GM18505 (cell line): ENCODE measurements around the gene MB.
"Not testable (repeated sequence)": the region's sequence is repeated elsewhere in the genome, so short reads cannot be mapped to it uniquely, and the experiment has no call there.

Experiments
- ATAC-seq: cut with Tn5 transposase; IDR thresholded peaks from one replicate; pipeline ENCODE4 v1.9.1; 2021; ENCODE audit not compliant: unreplicated experiment
- POLR2A ChIP-seq: IDR thresholded peaks from 4 replicates; pipeline ENCODE4 v1.6.1; 2011; ENCODE audit warnings: borderline replicate concordance; ENCODE audit not compliant: insufficient read depth, insufficient read length; ENCODE audit errors: extremely low read depth

The MB gene

DNA sequence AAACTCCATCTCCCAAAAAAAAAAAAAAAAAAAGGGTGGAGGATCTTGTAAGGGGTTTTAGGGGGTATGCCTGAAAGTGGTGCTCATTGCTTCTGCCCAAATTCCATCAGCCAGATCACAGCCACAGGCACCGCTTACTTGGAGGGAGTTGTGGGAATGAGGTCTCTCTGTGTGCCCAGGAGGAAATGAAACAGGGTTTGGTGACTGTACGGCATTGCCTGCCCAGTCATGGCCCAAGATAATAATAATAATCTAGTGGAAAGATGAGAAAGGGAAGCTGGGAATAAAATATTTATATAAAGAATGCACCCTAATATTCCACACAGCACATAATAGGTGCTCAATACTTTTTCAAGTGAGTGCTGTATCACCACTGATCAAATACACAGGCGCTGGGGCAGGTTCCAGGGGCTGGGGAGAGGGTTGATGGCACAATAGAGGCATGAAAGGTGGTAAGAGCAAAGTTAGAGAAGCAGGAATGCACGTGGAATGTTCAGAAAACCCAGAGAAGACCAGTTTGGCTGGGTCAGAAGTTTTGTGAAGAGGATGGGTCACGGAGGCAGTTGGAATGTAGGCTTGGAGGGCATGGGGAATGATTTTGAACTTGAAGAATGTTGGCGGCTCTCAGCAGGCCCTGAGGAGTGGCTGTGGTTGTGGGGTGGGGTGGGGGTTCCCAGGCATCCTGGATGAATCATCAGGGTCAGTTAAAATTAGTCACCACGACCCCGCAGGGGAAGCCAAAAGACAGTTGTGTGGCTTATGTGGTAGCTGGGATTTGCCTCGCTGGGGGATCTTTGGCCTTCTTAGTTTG, 12.5 kb upstream of the MB start:
- no peak for ATAC-seq
- TF ChIP-seq POLR2A, result no peak

DNA sequence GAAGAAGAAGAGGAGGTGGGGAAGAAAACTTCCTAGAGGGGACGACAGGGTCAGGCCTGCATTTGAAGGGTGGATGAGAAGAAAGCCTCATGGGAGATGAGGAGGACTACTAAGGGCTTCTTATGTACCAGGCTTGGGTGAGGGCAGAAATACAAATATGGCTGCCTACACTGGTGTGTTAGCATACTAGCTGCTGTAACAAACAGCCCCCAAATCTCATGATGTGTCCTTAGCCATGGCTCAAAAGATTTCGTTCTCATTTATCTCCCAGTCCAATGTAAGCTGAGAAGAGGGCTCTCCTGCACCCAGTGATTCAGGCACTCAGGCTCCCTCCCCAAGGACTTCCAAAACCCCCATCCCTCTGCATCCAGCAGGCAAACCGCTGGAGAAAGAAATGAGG, 11.6 kb upstream of the MB start:
- no peak for ATAC-seq
- no peak for TF ChIP-seq POLR2A

DNA sequence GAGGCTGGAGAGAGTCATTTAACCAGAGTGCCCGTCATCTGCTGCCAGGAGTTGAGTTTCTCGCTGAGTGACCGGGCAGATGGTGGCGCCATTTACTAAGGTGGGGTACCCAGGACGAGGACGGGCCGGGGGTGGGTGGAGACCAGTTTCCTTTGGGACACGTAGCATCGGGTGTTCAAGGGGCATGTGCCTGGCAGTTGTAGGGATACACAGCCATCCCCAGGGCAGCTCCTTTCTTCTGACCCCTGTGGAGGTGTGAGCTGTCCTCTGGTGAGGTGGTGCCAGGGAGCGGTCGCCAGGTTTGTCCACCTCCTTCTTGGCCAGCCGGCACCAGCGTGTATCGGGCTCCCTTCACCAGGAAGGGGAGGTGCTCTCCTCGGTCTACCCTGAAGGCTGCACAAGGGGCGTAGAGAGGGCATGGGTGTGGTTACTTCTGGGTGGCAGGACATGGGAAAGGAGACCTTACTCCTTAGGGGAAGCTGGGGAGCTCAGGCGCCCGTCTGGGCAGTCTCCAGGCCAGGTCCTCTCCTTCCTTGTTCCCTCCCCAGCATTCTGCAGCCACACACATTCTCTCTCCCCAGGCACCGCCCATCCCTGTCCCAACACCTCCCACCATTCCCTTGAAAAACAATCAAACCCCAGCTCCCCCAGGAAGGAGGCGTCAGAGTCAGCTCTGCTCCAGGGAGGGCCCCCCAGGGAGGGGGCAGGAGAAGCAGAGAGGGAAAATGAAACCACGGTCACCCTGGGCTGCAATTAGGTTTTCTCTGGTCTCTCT, 10.3 kb upstream of the MB start:
- ATAC-seq, result no peak
- TF ChIP-seq POLR2A, result no peak

DNA sequence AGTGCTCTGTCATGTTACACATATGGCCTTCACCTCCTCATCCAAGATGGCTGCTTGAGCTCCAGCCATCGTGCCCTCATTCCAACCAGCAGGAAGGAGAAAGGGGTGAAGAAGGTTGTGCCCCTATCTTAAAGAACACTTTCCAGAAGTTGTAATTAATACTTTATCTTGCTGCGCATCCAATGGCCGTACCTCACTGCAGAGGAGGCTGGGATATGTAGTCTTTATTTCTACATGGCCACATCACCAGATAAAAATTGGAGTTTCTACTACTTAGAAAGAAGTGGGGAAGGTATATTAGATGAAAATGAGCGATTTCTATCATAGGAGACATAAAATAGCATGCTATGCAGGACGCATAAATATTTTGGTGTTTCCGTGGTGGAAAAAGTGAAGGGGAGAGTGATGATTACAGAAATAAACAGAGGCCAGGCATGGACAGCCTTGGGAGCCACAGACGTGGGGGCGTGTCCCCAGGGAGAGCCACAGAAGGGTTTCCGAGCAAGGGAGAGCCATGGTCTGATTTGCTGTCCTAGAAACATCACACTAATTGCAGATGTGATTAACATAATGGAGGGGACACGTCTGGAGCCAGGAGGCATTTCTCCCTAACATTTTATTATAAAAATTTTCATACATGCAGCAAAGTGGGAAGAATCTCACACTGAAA, 8.8 kb upstream of the MB start:
- ATAC-seq, result no peak
- no peak for TF ChIP-seq POLR2A

DNA sequence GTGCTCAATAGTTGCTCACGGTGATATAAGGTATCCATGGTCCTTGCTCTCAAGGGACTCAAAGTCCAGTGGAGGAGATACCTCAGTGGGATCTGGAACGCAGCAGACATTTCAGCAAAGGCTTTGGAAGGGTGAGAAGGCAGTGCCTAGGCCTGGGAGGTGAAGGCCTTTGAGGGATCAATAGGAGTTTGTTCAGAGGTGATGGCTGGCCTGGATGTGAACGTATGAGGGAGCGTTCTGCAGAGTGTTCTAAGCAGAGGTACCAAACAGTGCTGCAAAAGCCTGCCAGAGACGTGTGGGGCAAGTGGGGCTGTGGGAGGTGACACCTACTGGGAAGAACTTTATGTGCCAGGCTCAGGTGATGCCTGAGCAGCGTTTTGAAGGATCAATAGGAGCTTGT, 7.4 kb upstream of the MB start:
- no peak for ATAC-seq
- no peak for TF ChIP-seq POLR2A

DNA sequence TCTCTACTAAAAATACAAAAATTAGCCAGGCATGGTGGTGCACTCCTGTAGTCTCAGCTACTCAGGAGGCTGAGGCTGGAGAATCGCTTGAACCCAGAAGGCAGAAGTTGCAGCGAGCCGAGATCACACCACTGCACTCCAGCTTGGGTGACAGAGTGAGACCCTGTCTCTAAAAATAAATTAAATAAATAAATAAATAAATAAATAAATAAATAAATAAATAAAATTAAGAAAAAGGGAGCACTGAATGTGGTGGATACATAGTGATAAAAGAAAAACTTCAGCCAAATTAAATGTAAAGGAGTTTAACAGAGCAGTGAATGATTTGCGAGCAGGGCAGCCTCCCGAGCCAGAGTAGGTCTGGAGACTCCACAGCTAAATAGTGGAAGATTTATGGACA, 6.8 kb upstream of the MB start:
- not testable (repeated sequence) for ATAC-seq

DNA sequence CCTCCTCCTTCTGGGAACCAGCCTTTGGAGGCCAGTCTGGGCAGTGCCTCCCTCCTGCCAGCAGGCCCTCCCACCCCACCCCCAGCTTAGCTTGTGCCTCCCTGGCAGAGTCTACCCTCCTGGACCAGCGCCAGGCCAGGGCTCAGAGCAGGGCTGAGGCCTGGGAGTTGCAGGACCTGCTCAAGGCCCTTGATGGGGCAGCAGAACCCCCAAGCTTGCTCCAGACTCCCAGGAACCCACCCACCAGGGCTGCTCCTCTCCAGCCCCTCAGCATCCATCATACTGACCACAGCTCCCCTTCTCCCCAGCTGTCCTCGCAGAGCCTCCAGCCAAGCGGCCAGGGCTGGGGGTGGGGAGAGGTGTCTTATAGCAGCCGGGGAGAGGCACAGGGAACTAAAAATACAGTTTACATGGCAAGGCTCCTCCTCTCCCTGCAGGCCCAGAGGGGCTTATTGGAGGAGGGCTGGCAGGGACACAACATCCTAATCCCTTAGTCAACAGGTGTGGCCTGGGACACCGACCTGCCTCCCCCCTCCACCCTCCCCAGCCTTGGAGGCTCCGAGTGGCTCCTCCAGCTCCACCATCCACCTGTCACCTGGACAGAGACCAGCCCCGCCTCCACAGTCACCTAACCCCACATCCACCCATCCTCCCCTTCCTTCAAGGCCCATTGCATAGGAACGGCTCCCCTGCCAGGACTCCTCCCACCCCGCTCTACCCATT, 5.2 kb upstream of the MB start:
- no peak for TF ChIP-seq POLR2A
- no peak for ATAC-seq

DNA sequence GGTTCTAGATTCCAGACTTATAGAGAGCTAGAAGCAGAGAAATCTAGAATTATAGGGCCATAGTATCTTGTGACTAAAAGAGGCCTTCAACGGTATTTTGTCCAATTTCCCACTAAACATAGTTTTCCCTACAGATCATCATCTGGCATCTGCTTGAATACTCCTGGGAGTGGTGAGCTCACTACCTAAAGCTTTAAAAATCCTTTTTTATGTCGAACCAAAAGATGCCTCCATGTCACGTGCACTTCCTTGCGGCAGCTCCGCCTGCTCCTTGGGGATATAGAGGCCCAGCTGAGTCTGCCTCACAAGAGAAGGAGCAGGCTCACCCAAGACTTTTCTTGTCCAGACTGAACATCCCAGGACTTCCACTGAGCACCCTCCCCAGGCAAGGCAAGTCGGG, 4.3 kb upstream of the MB start:
- no peak for ATAC-seq
- TF ChIP-seq POLR2A, result no peak

DNA sequence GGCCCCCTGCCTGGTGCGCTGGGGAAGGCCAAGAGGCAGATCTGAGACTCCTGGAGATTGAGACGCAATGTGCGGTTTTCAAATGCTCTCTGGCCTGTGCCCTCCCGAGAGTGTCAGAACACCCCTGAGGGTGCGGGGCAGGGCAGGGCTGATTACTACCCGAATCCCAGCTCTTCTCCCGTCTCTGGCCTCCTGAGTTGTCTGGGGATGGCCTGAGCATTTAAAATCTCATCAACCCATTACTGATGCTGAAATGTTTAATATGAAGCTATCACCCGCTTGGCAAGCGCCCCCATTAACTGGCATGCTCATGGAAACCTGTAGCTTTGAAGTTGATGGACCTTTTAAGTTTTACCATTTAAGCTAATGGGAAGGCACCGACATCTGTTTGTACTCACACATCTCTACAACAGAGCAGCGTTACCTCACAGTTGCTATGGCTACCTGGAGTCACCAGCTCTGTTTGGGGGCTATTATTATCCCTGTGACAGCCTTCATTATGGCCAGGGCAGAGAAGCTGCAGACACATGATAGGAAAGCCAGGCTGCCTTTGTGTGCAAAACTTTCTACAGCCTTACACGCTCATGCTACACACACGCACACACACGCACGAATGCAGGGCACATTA, 3.6 kb upstream of the MB start:
- no peak for ATAC-seq
- TF ChIP-seq POLR2A, result no peak

DNA sequence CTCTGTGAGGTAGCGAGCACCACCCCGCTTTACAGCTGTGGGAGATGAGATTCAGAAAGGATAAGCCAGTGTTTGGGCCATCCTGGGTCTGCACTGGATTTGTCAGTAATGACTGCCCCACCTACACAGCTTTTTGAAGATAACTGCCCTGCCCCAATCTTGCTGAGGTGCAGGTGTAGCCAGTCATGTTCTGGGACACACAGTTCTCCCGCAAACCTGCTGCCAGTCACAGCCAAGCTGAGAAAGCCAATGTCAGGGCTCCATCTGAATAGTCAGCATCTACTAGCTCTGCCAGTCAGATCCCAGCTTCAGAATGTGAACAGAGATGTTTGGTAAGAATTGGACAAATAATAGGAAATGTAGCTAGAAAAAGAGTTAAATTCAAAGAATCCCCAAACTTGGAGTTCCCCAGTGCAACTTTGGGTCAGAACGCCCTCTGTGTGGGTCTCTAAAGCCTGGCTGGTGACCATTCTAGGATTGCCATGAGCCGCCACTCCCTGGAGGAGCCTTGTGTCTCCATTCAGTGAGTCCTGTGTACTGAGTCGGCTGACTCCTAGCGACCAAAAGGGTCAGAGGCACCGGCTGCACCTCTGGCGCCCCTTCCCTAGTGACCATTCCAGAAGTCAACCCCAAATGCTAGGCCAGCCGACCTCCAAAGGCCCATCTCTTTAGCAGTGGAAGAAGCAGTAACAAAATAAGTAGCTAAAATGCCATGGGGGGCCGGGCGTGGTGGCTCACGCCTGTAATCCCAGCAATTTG, 2.4 kb upstream of the MB start:
- ATAC-seq, result no peak

DNA sequence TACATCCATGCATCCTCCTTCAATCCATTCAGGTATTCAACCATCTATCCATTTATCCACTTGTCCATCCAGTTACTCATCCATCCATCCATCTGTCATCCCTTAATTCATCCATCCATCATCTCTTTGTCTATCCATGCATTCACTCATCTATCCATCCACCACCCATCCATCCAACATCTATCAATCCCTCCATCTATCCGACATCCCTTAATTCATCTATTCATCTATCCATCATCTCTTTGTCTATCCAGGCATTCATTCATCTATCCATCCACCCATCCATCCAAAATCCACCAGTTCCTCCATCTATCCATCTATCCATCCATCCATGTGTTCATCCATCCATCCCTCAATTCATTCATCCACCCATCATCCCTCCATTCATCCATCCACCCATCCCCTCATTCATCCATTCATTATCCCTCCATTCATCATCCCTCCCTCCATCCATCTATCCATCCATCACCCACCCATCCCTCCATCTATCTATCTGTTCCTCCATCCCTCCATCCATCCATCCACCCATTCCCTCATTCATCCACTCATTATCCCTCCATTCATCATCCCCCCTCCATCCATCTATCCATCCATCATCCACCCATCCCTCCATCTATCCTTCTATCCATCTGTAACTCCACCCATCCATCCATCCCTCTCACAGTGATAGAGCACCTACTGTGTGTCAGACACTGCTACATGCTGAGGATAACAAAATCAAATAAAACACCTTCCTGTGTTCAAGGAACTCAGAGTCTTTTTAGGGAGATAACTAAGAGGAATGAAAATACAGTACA, 1.5 kb upstream of the MB start:
- TF ChIP-seq POLR2A, result no peak
- ATAC-seq, result no peak

More for the DNA sequence above, 2.4 kb upstream of the MB start:
- no peak for TF ChIP-seq POLR2A
